G401 (cell line): ENCODE results near the gene MAP3K19. TPM values are rescaled to one million over a fixed set of nuclear protein-coding genes. Genes with fewer than 3 reads are reported as not detected.
"Not testable (repeated sequence)": the region's sequence is repeated elsewhere in the genome, so short reads cannot be mapped to it uniquely, and the experiment has no call there.

Experiments
- DNase-seq: peaks from one replicate; pipeline ENCODE4 v3.0.0-alpha.2; 2015; ENCODE audit warnings: low spot score
- in situ Hi-C: cut with HindIII; loops from 2 replicates; pipeline ENCODE4 v1.10.0; 2016; ENCODE audit warnings: low sequenced_read_pairs, mixed read lengths
- total RNA-seq: library from RNA; depleted of rRNA; stranded (reverse); fragments of >200 nt; shearing (Covaris generic); gene quantifications from 2 replicates; pipeline ENCODE4 v1.2.3, GENCODE V29; 2014; rRNA removed

The MAP3K19 gene
- not detected in 2 replicates for total RNA-seq

- in situ Hi-C loops, result no loop called here
- no peak for DNase-seq
Observed at GRCh38 chr2:135047300-135047699, at the start of gene MAP3K19. TSS of gene MAP3K19 (minus strand) at chr2:135047447. CDS start at chr2:135024647, 22,800 bp downstream.

GRCh38 chr2:135096665-135097446 is 49.6 kb upstream of the MAP3K19 start:
- in situ Hi-C loops, result no loop called here
- DNase-seq, result no peak

- no peak for DNase-seq
- in situ Hi-C loops, result no loop called here
Observed at GRCh38 chr2:135095591-135095990, 48.3 kb upstream of the MAP3K19 start.

- in situ Hi-C loops, result no loop called here
- no peak for DNase-seq
Observed at GRCh38 chr2:135094508-135094907, 47.3 kb upstream of the MAP3K19 start.

GRCh38 chr2:135093670-135094330 is 46.6 kb upstream of the MAP3K19 start:
- in situ Hi-C loops, result no loop called here
- no peak for DNase-seq

GRCh38 chr2:135093193-135093592 is 45.9 kb upstream of the MAP3K19 start:
- DNase-seq, result no peak
- in situ Hi-C loops, result no loop called here

- DNase-seq, result no peak
- in situ Hi-C loops, result no loop called here
Observed at GRCh38 chr2:135091681-135092080, 44.4 kb upstream of the MAP3K19 start.

GRCh38 chr2:135089597-135089996 is 42.4 kb upstream of the MAP3K19 start:
- DNase-seq, in situ Hi-C loops: not testable (repeated sequence)

- no peak for DNase-seq
- in situ Hi-C loops, result no loop called here
Observed at GRCh38 chr2:135086222-135086621, 39.0 kb upstream of the MAP3K19 start.

GRCh38 chr2:135078417-135078816 is 31.2 kb upstream of the MAP3K19 start:
- no peak for DNase-seq
- in situ Hi-C loops, result no loop called here

GRCh38 chr2:135076556-135076955 is 29.3 kb upstream of the MAP3K19 start:
- no peak for DNase-seq
- in situ Hi-C loops, result no loop called here

- no peak for DNase-seq
- in situ Hi-C loops, result no loop called here
Observed at GRCh38 chr2:135074216-135074615, 27.0 kb upstream of the MAP3K19 start.

GRCh38 chr2:135072125-135072997 is 25.1 kb upstream of the MAP3K19 start:
- DNase-seq, result no peak
- in situ Hi-C loops, result no loop called here

GRCh38 chr2:135066710-135067109 is 19.5 kb upstream of the MAP3K19 start:
- DNase-seq, result no peak
- in situ Hi-C loops, result no loop called here

GRCh38 chr2:135064149-135064548 is 16.9 kb upstream of the MAP3K19 start:
- in situ Hi-C loops, result no loop called here
- DNase-seq, result no peak

- in situ Hi-C loops, result no loop called here
- no peak for DNase-seq
Observed at GRCh38 chr2:135063210-135063609, 16.0 kb upstream of the MAP3K19 start.

GRCh38 chr2:135059577-135059976 is 12.3 kb upstream of the MAP3K19 start:
- in situ Hi-C loops, result no loop called here
- no peak for DNase-seq

- in situ Hi-C loops, result no loop called here
- no peak for DNase-seq
Observed at GRCh38 chr2:135056790-135057189, 9.5 kb upstream of the MAP3K19 start.

GRCh38 chr2:135055182-135055786 is 8.0 kb upstream of the MAP3K19 start:
- in situ Hi-C loops, result no loop called here

More at GRCh38 chr2:135055182-135055786, 8.0 kb upstream of the MAP3K19 start:
- DNase-seq, result no peak
